ENCODE measurements around the gene TSC1.
"Not testable (repeated sequence)": the region's sequence is repeated elsewhere in the genome, so short reads cannot be mapped to it uniquely, and the experiment has no call there.

TSC1 gene

GRCh38 chr9:132990781-132991180, 46.4 kb upstream of the TSC1 start:
- Histone ChIP-seq H4K20me1 (ENCODE audit: insufficient read depth, low read length) (no peaks in the 10 kb centered on the region; the same call in 1 of the 2 replicates), H3K4me3 (ENCODE audit: low read depth in 1 of 2, low read length in 2 of 2) (no peak overlapping the region), H3K9ac (ENCODE audit: low read depth, low read length) (no peak overlapping the region), H3K79me2 (ENCODE audit: insufficient read depth, low read length) (no peaks in the 10 kb centered on the region), H3K36me3 (ENCODE audit: insufficient read depth, low read length) (no peaks in the 10 kb centered on the region), H3K9me3 (ENCODE audit: insufficient read depth, low read length, severe bottlenecking) (no peaks in the 10 kb centered on the region), H3K4me2 (ENCODE audit: insufficient read depth, low read length) (no peak overlapping the region), H3K4me1 (ENCODE audit: insufficient read depth, low read length) (no peaks in the 10 kb centered on the region), H2AFZ (ENCODE audit: low read depth, low read length) (no peak overlapping the region), H3K27ac (ENCODE audit: low read length) (no peak overlapping the region), H3K27me3 (ENCODE audit: insufficient read depth, low read length, poor library complexity) (peaks cover 6% of the 10 kb centered on the region)
- DNase-seq = no peak
- ATAC-seq (ENCODE audit: insufficient read depth, low read depth) = no peak
- no peak for TF ChIP-seq CTCF (IDR thresholded peaks at IDR 0.05; ENCODE audit: borderline replicate concordance, extremely low read depth, low read length, poor library complexity, severe bottlenecking)
- no peak for TF ChIP-seq EZH2 (IDR thresholded peaks at IDR 0.05; ENCODE audit: borderline replicate concordance, low read depth, low read length, severe bottlenecking)

- not testable (repeated sequence) for H4K20me1 ChIP-seq (ENCODE audit: insufficient read depth, low read length); H3K4me1 ChIP-seq (ENCODE audit: insufficient read depth, low read length); H3K27me3 ChIP-seq (ENCODE audit: insufficient read depth, low read length, poor library complexity); H2AFZ ChIP-seq (ENCODE audit: low read depth, low read length); H3K27ac ChIP-seq (ENCODE audit: low read length); H3K4me3 ChIP-seq (ENCODE audit: low read depth in 1 of 2, low read length in 2 of 2); H3K4me2 ChIP-seq (ENCODE audit: insufficient read depth, low read length); H3K9me3 ChIP-seq (ENCODE audit: insufficient read depth, low read length, severe bottlenecking); H3K79me2 ChIP-seq (ENCODE audit: insufficient read depth, low read length); H3K9ac ChIP-seq (ENCODE audit: low read depth, low read length); ATAC-seq (ENCODE audit: insufficient read depth, low read depth); H3K36me3 ChIP-seq (ENCODE audit: insufficient read depth, low read length); DNase-seq
Observed at GRCh38 chr9:132989998-132990557, 45.7 kb upstream of the TSC1 start.

- no peak for ATAC-seq (ENCODE audit: insufficient read depth, low read depth)
- Histone ChIP-seq H4K20me1 (ENCODE audit: insufficient read depth, low read length) (no peaks in the 10 kb centered on the region; the same call in 1 of the 2 replicates), H3K4me2 (ENCODE audit: insufficient read depth, low read length) (no peak overlapping the region), H3K4me1 (ENCODE audit: insufficient read depth, low read length) (no peaks in the 10 kb centered on the region), H2AFZ (ENCODE audit: low read depth, low read length) (no peak overlapping the region), H3K27me3 (ENCODE audit: insufficient read depth, low read length, poor library complexity) (peaks cover 2% of the 10 kb centered on the region), H3K36me3 (ENCODE audit: insufficient read depth, low read length) (no peaks in the 10 kb centered on the region), H3K9me3 (ENCODE audit: insufficient read depth, low read length, severe bottlenecking) (no peaks in the 10 kb centered on the region), H3K9ac (ENCODE audit: low read depth, low read length) (no peak overlapping the region), H3K27ac (ENCODE audit: low read length) (no peak overlapping the region), H3K4me3 (ENCODE audit: low read depth in 1 of 2, low read length in 2 of 2) (no peak overlapping the region), H3K79me2 (ENCODE audit: insufficient read depth, low read length) (no peaks in the 10 kb centered on the region)
- no peak for TF ChIP-seq EZH2 (IDR thresholded peaks at IDR 0.05; ENCODE audit: borderline replicate concordance, low read depth, low read length, severe bottlenecking)
- no peak for TF ChIP-seq CTCF (IDR thresholded peaks at IDR 0.05; ENCODE audit: borderline replicate concordance, extremely low read depth, low read length, poor library complexity, severe bottlenecking)
- no peak for DNase-seq
Observed at GRCh38 chr9:132989414-132989996, 45.1 kb upstream of the TSC1 start.

- DNase-seq = no peak
- no peak overlapping the region for H3K9ac ChIP-seq (ENCODE audit: low read depth, low read length)
- no peaks in the 10 kb centered on the region; the same call in 1 of the 2 replicates for H4K20me1 ChIP-seq (ENCODE audit: insufficient read depth, low read length)
- TF ChIP-seq EZH2 (IDR thresholded peaks at IDR 0.05; ENCODE audit: borderline replicate concordance, low read depth, low read length, severe bottlenecking) (no peak), CTCF (IDR thresholded peaks at IDR 0.05; ENCODE audit: borderline replicate concordance, extremely low read depth, low read length, poor library complexity, severe bottlenecking) (no peak)
- H3K9me3 ChIP-seq (ENCODE audit: insufficient read depth, low read length, severe bottlenecking) = no peaks in the 10 kb centered on the region
- H3K79me2 ChIP-seq (ENCODE audit: insufficient read depth, low read length) = no peaks in the 10 kb centered on the region
- no peak overlapping the region for H3K27ac ChIP-seq (ENCODE audit: low read length)
- H3K4me3 ChIP-seq (ENCODE audit: low read depth in 1 of 2, low read length in 2 of 2) = no peak overlapping the region
- H3K27me3 ChIP-seq (ENCODE audit: insufficient read depth, low read length, poor library complexity) = no peaks in the 10 kb centered on the region
- no peaks in the 10 kb centered on the region for H3K4me1 ChIP-seq (ENCODE audit: insufficient read depth, low read length)
- no peak for ATAC-seq (ENCODE audit: insufficient read depth, low read depth)
- no peak overlapping the region for H2AFZ ChIP-seq (ENCODE audit: low read depth, low read length)
- H3K36me3 ChIP-seq (ENCODE audit: insufficient read depth, low read length) = no peaks in the 10 kb centered on the region
- H3K4me2 ChIP-seq (ENCODE audit: insufficient read depth, low read length) = no peak overlapping the region
Observed at GRCh38 chr9:132989014-132989310, 44.5 kb upstream of the TSC1 start.

All from DND-41 (cell line).